ENCODE results near the gene SIAH2. TPM values are rescaled to one million over a fixed set of nuclear protein-coding genes. Genes with fewer than 3 reads are reported as not detected.

The SIAH2 gene
- total and polyA plus RNA-seq, 2 of the 8 experiments (the other 6 are each of a cell fraction or from before 2014, with no cell fraction given): 23.9 to 34.2 TPM

DNA sequence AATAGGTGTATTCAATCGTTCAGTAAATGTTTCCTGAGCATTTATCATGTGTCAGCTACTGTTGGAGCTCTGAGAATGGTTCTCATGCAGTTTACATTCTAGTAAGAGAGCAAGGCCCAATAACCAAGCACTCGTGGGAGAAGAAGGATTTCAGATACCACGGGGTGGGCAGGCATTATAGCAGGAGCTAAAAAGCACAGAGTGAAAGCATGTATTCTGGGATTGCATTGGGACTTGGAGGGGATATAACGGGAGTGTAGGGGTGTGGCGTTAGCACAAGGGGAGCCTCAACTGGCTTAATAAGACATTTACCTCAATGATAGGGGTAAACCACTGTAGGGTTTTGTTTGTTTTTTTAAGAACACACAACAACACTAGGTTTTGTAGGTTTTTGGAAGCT lies 1.6 kb upstream of the SIAH2 start (continued):
- TF ChIP-seq RNF2 (IDR thresholded peaks at IDR 0.05; ENCODE audit: borderline replicate concordance, low read depth, low read length, missing control alignments, poor library complexity, severe bottlenecking) (no peak), HDAC6 (IDR thresholded peaks at IDR 0.05; ENCODE audit: low read depth, low read length) (no peak), KDM5A (IDR thresholded peaks at IDR 0.05; ENCODE audit: low read length) (no peak)
